ENCODE measurements around the gene SCUBE2. TPM values are rescaled to one million over a fixed set of nuclear protein-coding genes. Genes with fewer than 3 reads are reported as not detected.
"Not testable (repeated sequence)": the region's sequence is repeated elsewhere in the genome, so short reads cannot be mapped to it uniquely, and the experiment has no call there.

SCUBE2 gene
- polyA plus RNA-seq, 1 of the 3 experiments (the other 2 are of a cell fraction), result 0.76 TPM

DNA sequence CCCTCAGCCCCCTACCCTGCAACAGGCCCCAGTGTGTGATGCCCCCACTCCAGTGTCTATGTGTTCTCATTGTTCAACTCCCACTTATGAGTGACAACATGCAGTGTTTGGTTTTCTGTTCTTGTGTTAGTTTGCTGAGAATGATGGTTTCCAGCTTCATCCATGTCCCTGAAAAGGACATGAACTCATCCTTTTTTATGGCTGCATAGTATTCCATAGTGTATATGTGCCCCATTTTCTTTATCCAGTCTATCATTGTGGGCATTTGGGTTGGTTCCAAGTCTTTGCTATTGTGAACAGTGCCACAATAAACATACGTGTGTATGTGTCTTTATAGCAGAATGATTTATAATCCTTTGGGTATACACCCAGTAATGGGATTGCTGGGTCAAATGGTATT lies 81.9 kb downstream of the SCUBE2 start:
- H3F3A ChIP-seq (replicated peaks; ENCODE audit: insufficient read depth); H3K4me1 ChIP-seq (ENCODE audit: control insufficient read depth in 1 of 2, insufficient read depth in 2 of 2, low read depth in 1 of 2, low read length in 1 of 2); H3K79me2 ChIP-seq (ENCODE audit: insufficient read depth); H3K4me3 ChIP-seq (ENCODE audit: low read depth in 2 of 2, low read length in 1 of 2); H3K9ac ChIP-seq; DNase-seq; POLR2A ChIA-PET; H3K4me2 ChIP-seq; H3K27ac ChIP-seq (ENCODE audit: low read depth in 2 of 2, low read length in 1 of 2); H3K9me3 ChIP-seq; H2AFZ ChIP-seq (ENCODE audit: low read depth); H3K36me3 ChIP-seq (replicated peaks in 1 of 2; ENCODE audit: control insufficient read depth in 1 of 2, insufficient read depth in 2 of 2, low read length in 1 of 2); H4K20me1 ChIP-seq (ENCODE audit: insufficient read depth); H3K9me2 ChIP-seq; H3K27me3 ChIP-seq (ENCODE audit: insufficient read depth); CTCF ChIA-PET: not testable (repeated sequence)
- 5% methylated on average over 1 of the region's 1 CpG for WGBS (ENCODE audit: low lambda C conversion rate)

DNA sequence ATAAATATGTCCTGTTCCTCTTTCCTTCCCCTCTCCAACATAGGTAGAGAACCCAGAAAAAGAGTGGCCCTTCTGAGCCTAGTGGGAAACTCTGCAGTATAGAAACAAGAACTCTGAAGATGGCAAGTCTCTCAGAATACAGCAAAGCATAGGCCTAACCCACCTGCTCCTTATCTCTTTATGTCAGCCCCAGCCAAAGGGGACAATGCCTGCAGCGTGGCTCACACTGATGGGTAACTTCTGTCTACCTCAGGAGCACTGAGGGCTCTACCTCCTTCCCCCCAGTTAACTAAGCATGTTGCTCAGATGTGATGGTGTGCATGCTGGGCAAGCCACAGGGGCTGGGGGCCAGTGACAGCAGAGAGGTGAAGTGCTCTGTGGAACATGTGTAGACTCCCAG lies 82.7 kb downstream of the SCUBE2 start:
- no peaks in the 10 kb centered on the region for H3F3A ChIP-seq (replicated peaks; ENCODE audit: insufficient read depth)
- CTCF ChIA-PET, result interaction anchor here (1.0 to 2.5 kb wide), 2 partner anchors 55 to 129 kb away, joined by 3 to 11 read pairs; no protein-coding TSS in a partner anchor
- H3K4me3 ChIP-seq (ENCODE audit: low read depth in 2 of 2, low read length in 1 of 2), result no peak overlapping the region
- H3K4me2 ChIP-seq, result no peak overlapping the region
- TF ChIP-seq NRF1 (IDR thresholded peaks at IDR 0.05; ENCODE audit: low read depth, low read length), result no peak
- TF ChIP-seq NFIC (IDR thresholded peaks at IDR 0.05; ENCODE audit: borderline replicate concordance), result no peak
- no peak for TF ChIP-seq FOXM1 (IDR thresholded peaks at IDR 0.05; ENCODE audit: low read depth)
- TF ChIP-seq, protein P1, sequence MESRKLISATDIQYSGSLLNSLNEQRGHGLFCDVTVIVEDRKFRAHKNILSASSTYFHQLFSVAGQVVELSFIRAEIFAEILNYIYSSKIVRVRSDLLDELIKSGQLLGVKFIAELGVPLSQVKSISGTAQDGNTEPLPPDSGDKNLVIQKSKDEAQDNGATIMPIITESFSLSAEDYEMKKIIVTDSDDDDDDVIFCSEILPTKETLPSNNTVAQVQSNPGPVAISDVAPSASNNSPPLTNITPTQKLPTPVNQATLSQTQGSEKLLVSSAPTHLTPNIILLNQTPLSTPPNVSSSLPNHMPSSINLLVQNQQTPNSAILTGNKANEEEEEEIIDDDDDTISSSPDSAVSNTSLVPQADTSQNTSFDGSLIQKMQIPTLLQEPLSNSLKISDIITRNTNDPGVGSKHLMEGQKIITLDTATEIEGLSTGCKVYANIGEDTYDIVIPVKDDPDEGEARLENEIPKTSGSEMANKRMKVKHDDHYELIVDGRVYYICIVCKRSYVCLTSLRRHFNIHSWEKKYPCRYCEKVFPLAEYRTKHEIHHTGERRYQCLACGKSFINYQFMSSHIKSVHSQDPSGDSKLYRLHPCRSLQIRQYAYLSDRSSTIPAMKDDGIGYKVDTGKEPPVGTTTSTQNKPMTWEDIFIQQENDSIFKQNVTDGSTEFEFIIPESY (IDR thresholded peaks at IDR 0.05; ENCODE audit: borderline replicate concordance, low read depth), result no peak
- TF ChIP-seq MAX (IDR thresholded peaks at IDR 0.05; ENCODE audit: low read depth), result no peak
- no peaks in the 10 kb centered on the region for H3K36me3 ChIP-seq (replicated peaks in 1 of 2; ENCODE audit: control insufficient read depth in 1 of 2, insufficient read depth in 2 of 2, low read length in 1 of 2)
- no peak overlapping the region for H3K27ac ChIP-seq (ENCODE audit: low read depth in 2 of 2, low read length in 1 of 2)
- H3K79me2 ChIP-seq (ENCODE audit: insufficient read depth), result no peaks in the 10 kb centered on the region
- peaks cover 8% of the 10 kb centered on the region; the same call in 1 of the 2 replicates for H3K27me3 ChIP-seq (ENCODE audit: insufficient read depth)
- POLR2A ChIA-PET, result no interaction called here
- H3K9me2 ChIP-seq, result no peaks in the 10 kb centered on the region
- no peaks in the 10 kb centered on the region for H4K20me1 ChIP-seq (ENCODE audit: insufficient read depth)
- no peak for DNase-seq
- H3K9ac ChIP-seq, result no peak overlapping the region
- H2AFZ ChIP-seq (ENCODE audit: low read depth), result no peak overlapping the region
- H3K4me1 ChIP-seq (ENCODE audit: control insufficient read depth in 1 of 2, insufficient read depth in 2 of 2, low read depth in 1 of 2, low read length in 1 of 2), result peaks cover 0 to 3% of the 10 kb centered on the region in 2 experiments; a peak in 1 of 4 replicates
- 40% methylated on average over 1 of the region's 1 CpG for WGBS (ENCODE audit: low lambda C conversion rate)
- H3K9me3 ChIP-seq, result no peaks in the 10 kb centered on the region; the same call in 1 of the 2 replicates

GRCh38 chr11:9008011-9008550 lies 83.3 kb downstream of the SCUBE2 start:
- Histone ChIP-seq H3K4me1 (ENCODE audit: control insufficient read depth in 1 of 2, insufficient read depth in 2 of 2, low read depth in 1 of 2, low read length in 1 of 2) (peaks cover 2 to 7% of the 10 kb centered on the region in 2 experiments; a peak in 2 of 4 replicates), H2AFZ (ENCODE audit: low read depth) (no peak overlapping the region), H3K27ac (ENCODE audit: low read depth in 2 of 2, low read length in 1 of 2) (no peak overlapping the region), H4K20me1 (ENCODE audit: insufficient read depth) (no peaks in the 10 kb centered on the region), H3K36me3 (replicated peaks in 1 of 2; ENCODE audit: control insufficient read depth in 1 of 2, insufficient read depth in 2 of 2, low read length in 1 of 2) (no peaks in the 10 kb centered on the region), H3K9ac (no peak overlapping the region), H3F3A (replicated peaks; ENCODE audit: insufficient read depth) (peaks cover 1% of the 10 kb centered on the region), H3K79me2 (ENCODE audit: insufficient read depth) (peaks cover 1% of the 10 kb centered on the region; the same call in 1 of the 2 replicates), H3K9me2 (no peaks in the 10 kb centered on the region), H3K4me3 (ENCODE audit: low read depth in 2 of 2, low read length in 1 of 2) (no peak overlapping the region), H3K9me3 (no peaks in the 10 kb centered on the region; the same call in 1 of the 2 replicates), H3K4me2 (no peak overlapping the region), H3K27me3 (ENCODE audit: insufficient read depth) (peaks cover 8% of the 10 kb centered on the region; the same call in 1 of the 2 replicates)
- ChIA-PET CTCF (interaction anchor here (1.0 to 3.5 kb wide), 3 partner anchors 7 to 129 kb away, joined by 3 to 28 read pairs (median 11); no protein-coding TSS in a partner anchor), POLR2A (no interaction called here)
- 20% methylated on average over 3 of the region's 3 CpGs for WGBS (ENCODE audit: low lambda C conversion rate)
- TF ChIP-seq, protein P1 (IDR thresholded peaks at IDR 0.05; ENCODE audit: borderline replicate concordance, low read depth), result no peak
- no peak for TF ChIP-seq CHD2 (IDR thresholded peaks at IDR 0.05; ENCODE audit: low read length, partially characterized antibody)
- no peak for TF ChIP-seq RFX5 (IDR thresholded peaks at IDR 0.05; ENCODE audit: low read length)
- TF ChIP-seq NFIC (IDR thresholded peaks at IDR 0.05; ENCODE audit: borderline replicate concordance), result no peak
- TF ChIP-seq MEF2A (IDR thresholded peaks at IDR 0.05; ENCODE audit: borderline replicate concordance, low read depth), result no peak
- TF ChIP-seq MAX (IDR thresholded peaks at IDR 0.05; ENCODE audit: low read depth), result no peak
- no peak for TF ChIP-seq EP300 (IDR thresholded peaks at IDR 0.05; ENCODE audit: borderline replicate concordance in 1 of 2, low read depth in 1 of 2, low read length in 1 of 2)
- TF ChIP-seq ELF1 (IDR thresholded peaks at IDR 0.05), result no peak
- no peak for TF ChIP-seq NRF1 (IDR thresholded peaks at IDR 0.05; ENCODE audit: low read depth, low read length)
- TF ChIP-seq, protein P2, sequence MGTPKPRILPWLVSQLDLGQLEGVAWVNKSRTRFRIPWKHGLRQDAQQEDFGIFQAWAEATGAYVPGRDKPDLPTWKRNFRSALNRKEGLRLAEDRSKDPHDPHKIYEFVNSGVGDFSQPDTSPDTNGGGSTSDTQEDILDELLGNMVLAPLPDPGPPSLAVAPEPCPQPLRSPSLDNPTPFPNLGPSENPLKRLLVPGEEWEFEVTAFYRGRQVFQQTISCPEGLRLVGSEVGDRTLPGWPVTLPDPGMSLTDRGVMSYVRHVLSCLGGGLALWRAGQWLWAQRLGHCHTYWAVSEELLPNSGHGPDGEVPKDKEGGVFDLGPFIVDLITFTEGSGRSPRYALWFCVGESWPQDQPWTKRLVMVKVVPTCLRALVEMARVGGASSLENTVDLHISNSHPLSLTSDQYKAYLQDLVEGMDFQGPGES (IDR thresholded peaks at IDR 0.05; ENCODE audit: low read depth, low read length), result no peak
- TF ChIP-seq GATA2 (CRISPR knock-in tag; IDR thresholded peaks at IDR 0.05), result no peak
- no peak for TF ChIP-seq MXI1 (IDR thresholded peaks at IDR 0.05; ENCODE audit: low read depth, low read length)
- TF ChIP-seq SIN3A (IDR thresholded peaks at IDR 0.05; ENCODE audit: borderline replicate concordance, low read depth, low read length), result no peak
- no peak for TF ChIP-seq SMC3 (IDR thresholded peaks at IDR 0.05; ENCODE audit: low read depth, low read length)
- no peak for DNase-seq

Data from SK-N-SH (cell line).